Activated naive CD8-positive, alpha-beta T cell treated with anti-CD3 and anti-CD28 coated beads, Interleukin-2, amount 10 ng/mL, durations not matched to agents 7 days and 5 days (primary cell): Measurements from ENCODE around the gene RFWD3. TPM values are rescaled to one million over a fixed set of nuclear protein-coding genes. Genes with fewer than 3 reads are reported as not detected.
"Not testable (repeated sequence)": the region's sequence is repeated elsewhere in the genome, so short reads cannot be mapped to it uniquely, and the experiment has no call there.

ENCODE experiments used
- ATAC-seq: fragments of 150-1000 bp; cut with Tn5 transposase; one replicate; pipeline ENCODE4 v1.10.0; 2021; ENCODE audit warnings: low read depth, moderate library complexity
- POLR2A ChIA-PET: fragments of 350-600 bp; sonication (Branson Sonifier 250); formaldehyde crosslinking; loops from one replicate; lab custom pipeline; 2021; ENCODE audit warnings: antibody characterized with exemption; lab: Charles Lee
- DNase-seq: peaks from one replicate; pipeline ENCODE4 v3.0.0; 2021
- H3K27ac Mint-ChIP-seq: one replicate; pipeline ENCODE4 v1.8.0; 2022; ENCODE audit warnings: mild to moderate bottlenecking, mixed read lengths
- H3K27me3 Mint-ChIP-seq: one replicate; pipeline ENCODE4 v1.8.0; 2022; ENCODE audit warnings: mild to moderate bottlenecking, moderate library complexity, mixed read lengths
- H3K36me3 Mint-ChIP-seq: one replicate; pipeline ENCODE4 v1.8.0; 2021; ENCODE audit warnings: mild to moderate bottlenecking, mixed read lengths
- H3K4me1 Mint-ChIP-seq: one replicate; pipeline ENCODE4 v1.8.0; 2021; ENCODE audit warnings: mixed read lengths
- H3K4me3 Mint-ChIP-seq: one replicate; pipeline ENCODE4 v1.8.0; 2022; ENCODE audit warnings: mild to moderate bottlenecking, moderate library complexity, mixed read lengths
- H3K9me3 Mint-ChIP-seq: one replicate; pipeline ENCODE4 v1.8.0; 2021; ENCODE audit warnings: mixed read lengths
- total RNA-seq, 2 experiments: library from RNA; stranded (reverse); gene quantifications; one replicate each; pipeline ENCODE4 v1.2.3, GENCODE V29; 2021

Gene RFWD3
- total RNA-seq, 2 experiments from 2014 or later: 110 to 119 TPM

DNA sequence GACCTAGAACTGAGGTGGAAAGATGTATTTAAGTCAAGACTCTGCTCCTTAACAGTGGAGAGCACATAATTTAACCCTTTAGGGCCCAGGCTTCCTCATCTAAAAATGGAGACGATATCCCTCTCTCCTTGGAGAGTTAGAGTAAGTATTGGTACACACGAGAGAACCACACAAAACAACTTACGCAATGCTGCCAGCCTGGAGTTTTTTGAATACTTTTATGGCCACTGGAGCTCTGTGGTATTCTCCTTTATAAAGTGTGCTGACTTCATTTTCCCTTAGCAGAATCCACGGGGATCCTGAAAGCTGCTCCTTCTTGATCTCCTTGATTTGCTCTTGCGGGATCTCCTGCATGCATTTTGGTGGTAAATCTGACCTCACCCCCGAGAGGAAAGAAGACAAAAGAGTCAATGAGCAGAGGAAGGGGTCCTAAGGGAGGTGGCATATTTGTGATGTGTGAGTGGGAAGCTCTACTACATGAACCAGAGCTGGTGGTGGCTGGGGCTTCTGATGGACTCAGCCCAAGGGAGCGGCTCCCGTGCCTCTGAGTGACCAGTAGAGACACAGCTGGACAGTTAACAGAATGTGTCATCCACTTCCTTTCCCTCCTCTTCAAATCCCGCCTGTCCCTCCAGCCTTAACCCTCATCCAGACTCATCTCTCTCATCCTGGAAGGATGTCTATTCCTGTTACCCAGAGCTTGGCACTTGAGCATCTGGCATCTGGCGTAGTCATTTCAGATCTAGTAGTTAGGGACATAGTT, 24.6 kb upstream of the RFWD3 start:
- DNase-seq (no peak), ATAC-seq (no peak)
- POLR2A ChIA-PET: interaction anchor here (1.1 kb wide), 1 partner anchor 24 kb away, joined by 5 read pairs; the partner anchor contains the start of gene RFWD3
- peak overlapping the region; percentile 1 for H3K27ac Mint-ChIP-seq
- H3K36me3 Mint-ChIP-seq: peaks cover 57% of the 10 kb centered on the region
- H3K9me3 Mint-ChIP-seq: no peaks in the 10 kb centered on the region
- peaks cover 8% of the 10 kb centered on the region for H3K4me1 Mint-ChIP-seq
- no peaks in the 10 kb centered on the region for H3K27me3 Mint-ChIP-seq
- H3K4me3 Mint-ChIP-seq: no peak overlapping the region

GRCh38 chr16:74682556-74682955, 15.9 kb upstream of the RFWD3 start:
- peaks cover 3% of the 10 kb centered on the region for H3K4me1 Mint-ChIP-seq
- no peak for ATAC-seq
- H3K36me3 Mint-ChIP-seq: peaks cover 25% of the 10 kb centered on the region
- DNase-seq: no peak
- H3K9me3 Mint-ChIP-seq: no peaks in the 10 kb centered on the region
- no peaks in the 10 kb centered on the region for H3K27me3 Mint-ChIP-seq
- POLR2A ChIA-PET: interaction anchor here (1.6 kb wide), 1 partner anchor 15 kb away, joined by 9 read pairs; the partner anchor contains the start of gene RFWD3
- no peak overlapping the region for H3K4me3 Mint-ChIP-seq
- no peak overlapping the region for H3K27ac Mint-ChIP-seq

DNA sequence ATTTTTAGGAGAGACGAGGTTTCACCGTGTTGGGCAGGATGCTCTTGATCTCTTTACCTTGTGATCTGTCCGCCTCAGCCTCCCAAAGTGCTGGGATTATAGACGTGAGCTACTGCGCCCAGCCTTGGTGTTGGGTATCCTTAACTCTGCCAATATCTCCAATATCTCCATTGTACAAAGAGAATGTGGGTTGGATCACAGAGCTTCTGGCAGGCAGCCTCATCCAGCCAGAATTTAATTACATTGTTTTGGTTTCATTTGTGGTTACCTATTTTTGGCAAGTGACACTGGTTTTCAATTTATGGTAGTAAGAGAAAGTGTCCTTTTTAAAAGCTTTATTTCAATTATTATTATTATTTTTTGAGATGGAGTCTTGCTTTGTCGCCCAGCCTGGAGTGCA, 14.0 kb upstream of the RFWD3 start:
- peaks cover 19% of the 10 kb centered on the region for H3K36me3 Mint-ChIP-seq
- POLR2A ChIA-PET: interaction anchor here (1.2 kb wide), 1 partner anchor 14 kb away, joined by 5 read pairs; the partner anchor contains the start of gene RFWD3
- no peaks in the 10 kb centered on the region for H3K27me3 Mint-ChIP-seq
- peaks cover 3% of the 10 kb centered on the region for H3K4me1 Mint-ChIP-seq
- no peaks in the 10 kb centered on the region for H3K9me3 Mint-ChIP-seq
- ATAC-seq: no peak
- no peak overlapping the region for H3K4me3 Mint-ChIP-seq
- H3K27ac Mint-ChIP-seq: no peak overlapping the region
- no peak for DNase-seq

DNA sequence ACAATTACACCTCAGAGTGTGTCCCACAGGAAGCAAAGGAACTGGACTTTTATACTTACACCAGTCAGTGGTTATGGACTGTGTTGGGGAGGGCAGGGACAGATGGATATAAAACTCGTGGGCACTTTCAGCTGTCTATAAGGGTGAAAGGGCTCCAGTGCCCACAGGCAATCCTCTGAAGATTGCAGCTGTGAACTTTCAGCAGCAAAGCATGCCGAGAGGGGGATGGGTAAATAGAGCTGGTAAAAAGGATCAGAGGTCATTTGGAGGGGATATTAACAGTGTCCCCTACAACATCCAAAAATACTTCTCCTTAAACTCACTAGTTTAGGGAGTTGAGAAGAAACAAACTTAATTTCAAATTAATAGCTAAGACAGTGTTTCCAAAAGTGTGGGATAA, 13.3 kb upstream of the RFWD3 start:
- no peaks in the 10 kb centered on the region for H3K9me3 Mint-ChIP-seq
- peaks cover 3% of the 10 kb centered on the region for H3K4me1 Mint-ChIP-seq
- no peak for DNase-seq
- H3K36me3 Mint-ChIP-seq: peaks cover 22% of the 10 kb centered on the region
- no peak overlapping the region for H3K4me3 Mint-ChIP-seq
- no peaks in the 10 kb centered on the region for H3K27me3 Mint-ChIP-seq
- POLR2A ChIA-PET: interaction anchor here (1.2 kb wide), 1 partner anchor 13 kb away, joined by 5 read pairs; the partner anchor contains the start of gene RFWD3
- H3K27ac Mint-ChIP-seq: no peak overlapping the region
- no peak for ATAC-seq

DNA sequence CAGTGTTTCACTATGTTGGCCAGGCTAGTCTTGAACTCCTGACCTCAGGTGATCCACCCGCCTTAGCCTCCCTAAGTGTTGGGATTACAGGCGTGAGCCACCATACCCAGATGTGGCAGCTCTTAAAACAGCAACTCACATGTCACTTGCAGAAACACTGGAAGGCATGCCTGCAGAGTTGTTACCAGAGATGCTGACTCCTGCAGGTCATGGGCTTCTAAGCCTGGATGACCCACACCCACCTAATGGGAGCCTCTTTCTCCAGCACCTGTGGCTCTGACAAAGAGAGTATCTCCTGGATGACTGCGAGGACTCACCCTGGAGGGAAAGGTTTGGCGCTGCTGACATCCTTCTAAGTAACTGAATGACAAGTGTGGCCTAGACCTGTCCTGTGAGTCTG, 11.2 kb upstream of the RFWD3 start:
- POLR2A ChIA-PET: no interaction called here
- Mint-ChIP-seq H3K36me3 (peaks cover 28% of the 10 kb centered on the region), H3K27me3 (no peaks in the 10 kb centered on the region), H3K9me3 (no peaks in the 10 kb centered on the region), H3K4me1 (peaks cover 2% of the 10 kb centered on the region), H3K27ac (no peak overlapping the region), H3K4me3 (no peak overlapping the region)
- ATAC-seq: no peak
- DNase-seq: no peak

GRCh38 chr16:74673876-74674275, 7.2 kb upstream of the RFWD3 start:
- POLR2A ChIA-PET: no interaction called here
- DNase-seq (no peak), ATAC-seq (no peak)
- H3K4me3 Mint-ChIP-seq: no peak overlapping the region
- H3K36me3 Mint-ChIP-seq: peaks cover 34% of the 10 kb centered on the region
- no peaks in the 10 kb centered on the region for H3K27me3 Mint-ChIP-seq
- no peak overlapping the region for H3K27ac Mint-ChIP-seq
- H3K9me3 Mint-ChIP-seq: no peaks in the 10 kb centered on the region
- H3K4me1 Mint-ChIP-seq: peaks cover 2% of the 10 kb centered on the region

GRCh38 chr16:74668877-74669276, 2.2 kb upstream of the RFWD3 start:
- H3K36me3 Mint-ChIP-seq: peaks cover 35% of the 10 kb centered on the region
- not testable (repeated sequence) for H3K27ac Mint-ChIP-seq, H3K9me3 Mint-ChIP-seq, DNase-seq, H3K27me3 Mint-ChIP-seq, ATAC-seq, H3K4me3 Mint-ChIP-seq
- peaks cover 25% of the 10 kb centered on the region for H3K4me1 Mint-ChIP-seq
- POLR2A ChIA-PET: interaction anchor here (2.9 kb wide), 1 partner anchor 31 kb away, joined by 64 read pairs; the partner anchor contains the start of gene MLKL

DNA sequence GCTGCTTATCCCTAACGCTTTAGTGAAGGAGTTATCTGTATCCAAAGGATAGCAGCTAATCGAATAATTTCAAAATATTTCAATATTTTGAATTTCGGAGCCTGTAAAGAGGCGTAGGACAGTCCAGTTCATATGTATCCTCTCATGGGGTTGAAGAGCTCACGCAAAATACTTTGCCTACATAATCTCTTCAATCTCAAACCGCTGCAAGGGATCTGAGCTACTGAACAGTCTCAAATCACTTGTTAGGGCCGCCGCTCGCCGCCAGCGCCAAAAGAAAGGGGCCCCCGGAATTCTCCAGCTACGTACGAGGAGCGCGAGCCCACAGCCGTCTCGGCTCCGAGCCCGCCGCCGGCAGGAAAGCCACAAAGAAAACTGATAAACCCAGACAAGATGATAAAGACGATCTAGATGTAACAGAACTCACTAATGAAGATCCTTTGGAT, 601 bp upstream of the RFWD3 start:
- ATAC-seq (no peak), DNase-seq (peak; percentile 64)
- POLR2A ChIA-PET: interaction anchor here (0.5 to 3.9 kb wide), 24 partner anchors 9 to 980 kb away, joined by 3 to 64 read pairs (median 6); partner anchors contain the start of genes GLG1, KARS1, MLKL and TMEM231
- no peaks in the 10 kb centered on the region for H3K27me3 Mint-ChIP-seq
- H3K27ac Mint-ChIP-seq: peak overlapping the region; percentile 97
- H3K4me1 Mint-ChIP-seq: peaks cover 38% of the 10 kb centered on the region
- peaks cover 3% of the 10 kb centered on the region for H3K9me3 Mint-ChIP-seq
- H3K4me3 Mint-ChIP-seq: peak overlapping the region; percentile 92
- H3K36me3 Mint-ChIP-seq: peaks cover 38% of the 10 kb centered on the region

GRCh38 chr16:74666010-74666421, 661 bp downstream of the RFWD3 start:
- ATAC-seq (no peak), DNase-seq (no peak)
- Mint-ChIP-seq H3K36me3 (peaks cover 33% of the 10 kb centered on the region), H3K4me1 (peaks cover 45% of the 10 kb centered on the region), H3K27ac (peak overlapping the region; percentile 97), H3K4me3 (peak overlapping the region; percentile 92), H3K9me3 (peaks cover 3% of the 10 kb centered on the region), H3K27me3 (no peaks in the 10 kb centered on the region)
- POLR2A ChIA-PET: interaction anchor here (0.5 to 3.9 kb wide), 12 partner anchors 9 to 369 kb away, joined by 3 to 64 read pairs (median 10); partner anchors contain the start of genes GLG1, MLKL and WDR59

DNA sequence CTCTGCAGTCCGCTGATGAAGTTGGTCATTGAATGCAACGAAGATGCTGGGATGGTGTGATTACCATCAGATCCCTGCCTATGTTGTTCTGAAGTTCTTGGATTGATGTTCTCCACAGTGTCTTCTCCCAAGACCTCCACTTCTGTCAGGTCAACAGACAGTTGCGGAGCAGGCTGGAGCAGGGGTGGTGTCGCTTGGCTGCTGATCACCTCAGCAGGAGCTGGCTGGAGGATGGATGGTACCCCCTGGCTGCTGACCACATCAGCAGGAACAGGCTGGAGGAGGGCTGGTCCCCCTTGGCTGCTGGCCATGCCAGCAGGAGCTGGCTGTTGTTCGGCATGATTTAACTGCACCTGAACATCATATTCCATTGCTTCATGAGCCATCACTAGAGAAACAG, 5.6 kb downstream of the RFWD3 start:
- no peak for DNase-seq
- Mint-ChIP-seq H3K9me3 (no peaks in the 10 kb centered on the region), H3K4me1 (peaks cover 73% of the 10 kb centered on the region), H3K27me3 (no peaks in the 10 kb centered on the region), H3K27ac (no peak overlapping the region), H3K36me3 (peaks cover 64% of the 10 kb centered on the region), H3K4me3 (peak overlapping the region; percentile 54)
- ATAC-seq: no peak
- POLR2A ChIA-PET: no interaction called here

DNA sequence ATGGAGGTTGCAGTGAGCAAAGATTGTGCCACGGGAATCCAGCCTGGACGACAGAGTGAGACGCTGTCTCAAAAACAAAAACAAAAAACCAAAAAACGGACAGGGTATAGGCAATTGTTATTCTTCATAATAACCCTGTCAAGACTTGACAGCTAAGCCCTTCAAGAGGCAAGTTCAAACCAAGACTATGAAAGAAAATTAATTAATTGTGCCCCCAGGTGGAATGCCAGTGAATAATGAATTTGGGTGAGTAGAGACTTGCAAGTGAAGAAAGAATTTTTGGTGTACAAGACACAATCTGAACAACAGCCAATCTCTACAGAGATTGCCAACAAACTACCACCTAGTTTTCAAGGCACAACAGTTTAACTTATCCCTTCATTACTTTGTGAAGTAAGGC, 6.3 kb downstream of the RFWD3 start:
- no peak overlapping the region for H3K27ac Mint-ChIP-seq
- ATAC-seq: no peak
- POLR2A ChIA-PET: no interaction called here
- peaks cover 68% of the 10 kb centered on the region for H3K36me3 Mint-ChIP-seq
- peaks cover 78% of the 10 kb centered on the region for H3K4me1 Mint-ChIP-seq
- no peaks in the 10 kb centered on the region for H3K9me3 Mint-ChIP-seq
- DNase-seq: no peak
- peak overlapping the region; percentile 54 for H3K4me3 Mint-ChIP-seq
- no peaks in the 10 kb centered on the region for H3K27me3 Mint-ChIP-seq

GRCh38 chr16:74659041-74659440, 7.6 kb downstream of the RFWD3 start:
- no peak for ATAC-seq

GRCh38 chr16:74657870-74658642, 8.6 kb downstream of the RFWD3 start:
- H3K9me3 Mint-ChIP-seq: no peaks in the 10 kb centered on the region
- POLR2A ChIA-PET: interaction anchor here (0.7 to 2.2 kb wide), 3 partner anchors 9 to 186 kb away, joined by 3 to 12 read pairs (median 7); partner anchors contain the start of gene RFWD3
- no peaks in the 10 kb centered on the region for H3K27me3 Mint-ChIP-seq
- peaks cover 67% of the 10 kb centered on the region for H3K4me1 Mint-ChIP-seq
- H3K4me3 Mint-ChIP-seq: peak overlapping the region; percentile 54
- H3K27ac Mint-ChIP-seq: no peak overlapping the region
- DNase-seq (no peak), ATAC-seq (no peak)
- H3K36me3 Mint-ChIP-seq: peaks cover 52% of the 10 kb centered on the region

More at GRCh38 chr16:74659041-74659440, 7.6 kb downstream of the RFWD3 start:
- Mint-ChIP-seq H3K36me3 (peaks cover 60% of the 10 kb centered on the region), H3K27ac (peak overlapping the region; percentile 42), H3K9me3 (no peaks in the 10 kb centered on the region), H3K4me1 (peaks cover 73% of the 10 kb centered on the region), H3K4me3 (peak overlapping the region; percentile 54), H3K27me3 (no peaks in the 10 kb centered on the region)
- POLR2A ChIA-PET: interaction anchor here (1.2 kb wide), 1 partner anchor 8 kb away, joined by 7 read pairs; the partner anchor contains the start of gene RFWD3
- DNase-seq: no peak
